Astrocyte (in vitro differentiated cells and primary cell): ENCODE data around the gene TKT. TPM values are rescaled to one million over a fixed set of nuclear protein-coding genes. Genes with fewer than 3 reads are reported as not detected.
A peak's percentile ranks its signal among the peaks of the same experiment; 100 is the strongest.

ENCODE experiments used
- DNase-seq: peaks from one replicate; pipeline ENCODE4 v3.0.0-alpha.2; 2010; ENCODE audit warnings: low read depth
- FAIRE-seq: peaks from 2 replicates; lab custom pipeline; 2011; peaks lifted over from hg19 to GRCh38; lab: Jason Lieb, UNC
- H2AFZ ChIP-seq: 2 replicates; pipeline ENCODE4 v1.6.0; 2012; ENCODE audit warnings: low read depth, low read length, inconsistent platforms
- H3K27ac ChIP-seq: 2 replicates; pipeline ENCODE4 v1.5.1; 2011; ENCODE audit warnings: low read depth, low read length, inconsistent platforms
- H3K27me3 ChIP-seq: 2 replicates; pipeline ENCODE4 v1.6.0; 2011; ENCODE audit warnings: low read length, inconsistent platforms; ENCODE audit not compliant: insufficient read depth
- H3K36me3 ChIP-seq: 2 replicates; pipeline ENCODE4 v1.5.1; 2011; ENCODE audit warnings: low read length, inconsistent platforms; ENCODE audit not compliant: insufficient read depth
- H3K4me1 ChIP-seq: 2 replicates; pipeline ENCODE4 v1.5.1; 2011; ENCODE audit warnings: low read length, inconsistent platforms; ENCODE audit not compliant: insufficient read depth
- H3K4me2 ChIP-seq: 2 replicates; pipeline ENCODE4 v1.6.0; 2012; ENCODE audit warnings: low read length, inconsistent platforms
- H3K4me3 ChIP-seq: 2 replicates; pipeline ENCODE4 v1.5.1; 2011; ENCODE audit warnings: low read depth, mild to moderate bottlenecking, low read length, inconsistent platforms; ENCODE audit not compliant: insufficient read depth
- H3K79me2 ChIP-seq: 2 replicates; pipeline ENCODE4 v1.6.0; 2012; ENCODE audit warnings: mild to moderate bottlenecking, low read length, inconsistent platforms; ENCODE audit not compliant: insufficient read depth
- H3K9ac ChIP-seq: 2 replicates; pipeline ENCODE4 v1.6.0; 2012; ENCODE audit warnings: mild to moderate bottlenecking, low read length, inconsistent platforms
- H3K9me3 ChIP-seq: 2 replicates; pipeline ENCODE4 v1.5.1; 2012; ENCODE audit warnings: low read depth, mild to moderate bottlenecking, low read length, inconsistent platforms; ENCODE audit not compliant: insufficient read depth
- H4K20me1 ChIP-seq: 2 replicates; pipeline ENCODE4 v1.6.0; 2012; ENCODE audit warnings: low read length, inconsistent platforms; ENCODE audit not compliant: insufficient read depth
- H3K27ac Mint-ChIP-seq: one replicate; pipeline ENCODE4 v1.8.0; 2021; ENCODE audit warnings: mild to moderate bottlenecking, mixed read lengths; ENCODE audit not compliant: unreplicated experiment
- H3K27me3 Mint-ChIP-seq: one replicate; pipeline ENCODE4 v1.8.0; 2021; ENCODE audit warnings: low read depth, mixed read lengths; ENCODE audit not compliant: unreplicated experiment
- H3K36me3 Mint-ChIP-seq: one replicate; pipeline ENCODE4 v1.8.0; 2021; ENCODE audit warnings: low read depth, mixed read lengths; ENCODE audit not compliant: unreplicated experiment
- H3K4me1 Mint-ChIP-seq: one replicate; pipeline ENCODE4 v1.8.0; 2021; ENCODE audit warnings: low read depth, mixed read lengths; ENCODE audit not compliant: unreplicated experiment
- H3K4me3 Mint-ChIP-seq: one replicate; pipeline ENCODE4 v1.8.0; 2021; ENCODE audit warnings: mild to moderate bottlenecking, moderate library complexity, mixed read lengths; ENCODE audit not compliant: unreplicated experiment
- H3K9me3 Mint-ChIP-seq: one replicate; pipeline ENCODE4 v1.8.0; 2021; ENCODE audit warnings: mild to moderate bottlenecking, mixed read lengths; ENCODE audit not compliant: unreplicated experiment
- CTCF ChIP-seq: IDR thresholded peaks from 2 replicates; pipeline ENCODE4 v1.5.1; 2011; ENCODE audit warnings: low read depth, mild to moderate bottlenecking, inconsistent platforms, low read length, moderate library complexity; ENCODE audit not compliant: insufficient read depth
- EZH2 ChIP-seq: IDR thresholded peaks from 2 replicates; pipeline ENCODE4 v1.6.1; 2012; ENCODE audit warnings: mild to moderate bottlenecking, low read length, inconsistent platforms; ENCODE audit not compliant: insufficient read depth
- total RNA-seq: library from RNA; stranded (reverse); gene quantifications from 2 replicates; pipeline ENCODE4 v1.2.1, GENCODE V29; 2021

Gene TKT
- total RNA-seq, 1 donor from 2014 or later: 318 TPM

DNA sequence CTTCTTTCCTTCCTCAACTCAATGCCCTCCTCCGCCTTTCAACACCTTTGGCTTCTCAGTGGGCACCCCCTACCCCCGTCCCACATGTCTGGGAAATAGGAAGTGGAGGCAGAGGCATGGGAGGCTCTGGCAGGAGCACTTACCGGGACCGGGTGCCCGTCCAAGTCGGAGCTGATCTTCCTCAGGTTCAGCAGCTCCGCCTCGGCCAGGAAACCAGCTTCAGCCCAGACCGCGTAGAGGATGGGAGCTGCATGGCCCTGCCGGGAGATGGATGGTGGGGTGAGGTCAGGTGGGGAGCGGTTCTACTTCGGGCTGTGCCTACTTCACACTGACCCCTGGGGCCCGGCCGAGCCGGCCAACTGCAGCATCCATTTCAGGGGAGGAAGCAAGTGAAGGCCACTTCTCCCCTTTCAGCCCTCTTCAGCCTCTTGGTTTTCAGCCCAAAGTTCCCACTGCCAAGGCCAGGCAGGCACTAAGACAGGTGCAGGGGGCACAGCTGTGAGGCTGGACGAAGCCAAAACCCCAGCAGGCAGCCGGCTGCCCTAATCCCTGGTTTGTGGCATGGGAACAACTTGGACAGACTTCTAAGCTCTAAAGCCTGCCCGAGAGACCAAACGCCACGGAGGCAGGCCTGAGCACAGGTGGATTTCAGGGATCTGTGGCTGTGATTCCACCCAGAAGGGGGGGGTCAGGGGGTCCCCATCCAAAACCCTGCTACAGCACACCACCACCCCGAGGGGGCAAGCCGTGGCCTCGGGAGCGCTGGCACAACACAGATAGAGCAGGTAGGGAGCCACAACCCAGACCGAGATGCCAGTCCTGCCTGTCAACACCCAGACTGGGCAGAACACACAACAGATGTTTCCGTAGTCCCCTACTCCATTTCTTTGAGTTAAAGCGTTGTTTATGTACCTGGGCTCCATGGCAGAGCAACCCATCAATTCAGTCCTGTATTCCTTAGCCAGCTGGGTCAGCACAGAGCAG lies 14.5 kb downstream of the TKT start:
- no peak overlapping the region for H3K4me3 Mint-ChIP-seq
- Histone ChIP-seq H2AFZ (no peak overlapping the region), H3K9me3 (no peaks in the 10 kb centered on the region), H3K4me2 (no peak overlapping the region), H3K27ac (no peak overlapping the region), H3K9ac (no peak overlapping the region), H3K4me1 (peaks cover 45% of the 10 kb centered on the region), H3K27me3 (no peaks in the 10 kb centered on the region), H3K79me2 (peaks cover 80% of the 10 kb centered on the region), H3K36me3 (peaks cover 11% of the 10 kb centered on the region), H4K20me1 (peaks cover 68% of the 10 kb centered on the region), H3K4me3 (no peak overlapping the region)
- FAIRE-seq: no peak
- H3K36me3 Mint-ChIP-seq: peaks cover 11% of the 10 kb centered on the region
- H3K4me1 Mint-ChIP-seq: peaks cover 33% of the 10 kb centered on the region
- TF ChIP-seq CTCF (no peak), EZH2 (no peak)
- H3K9me3 Mint-ChIP-seq: no peaks in the 10 kb centered on the region
- H3K27ac Mint-ChIP-seq: no peak overlapping the region
- no peak for DNase-seq
- H3K27me3 Mint-ChIP-seq: no peaks in the 10 kb centered on the region

DNA sequence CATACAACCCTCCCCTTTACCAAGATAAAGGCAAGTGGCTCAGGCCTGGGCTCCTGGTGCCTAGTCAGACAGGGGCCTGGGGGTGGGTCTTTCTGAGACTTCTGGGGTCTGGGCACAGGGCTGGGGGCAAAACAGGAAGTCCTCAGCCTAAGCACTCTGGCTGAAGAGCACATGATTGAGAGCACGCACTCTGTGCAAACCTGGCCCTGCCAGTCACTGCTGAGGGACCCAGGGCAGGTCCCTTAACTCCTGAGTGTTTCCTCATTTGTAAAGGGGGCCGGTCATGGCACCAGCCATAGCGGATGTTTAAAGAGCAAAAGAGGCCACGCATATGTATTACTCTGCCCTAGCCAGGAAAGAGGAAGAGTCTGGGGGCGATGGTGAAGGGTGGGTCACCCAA lies 16.0 kb downstream of the TKT start:
- no peak overlapping the region for H3K9ac ChIP-seq
- Mint-ChIP-seq H3K4me1 (peaks cover 39% of the 10 kb centered on the region), H3K27ac (peak overlapping the region; percentile 87), H3K4me3 (peak overlapping the region; percentile 57), H3K9me3 (no peaks in the 10 kb centered on the region), H3K36me3 (peaks cover 13% of the 10 kb centered on the region), H3K27me3 (no peaks in the 10 kb centered on the region)
- DNase-seq: no peak
- no peak for TF ChIP-seq CTCF
- TF ChIP-seq EZH2: no peak
- H3K9me3 ChIP-seq: no peaks in the 10 kb centered on the region
- H3K27me3 ChIP-seq: no peaks in the 10 kb centered on the region
- no peak overlapping the region for H3K4me3 ChIP-seq
- FAIRE-seq: no peak
- H4K20me1 ChIP-seq: peaks cover 55% of the 10 kb centered on the region
- H2AFZ ChIP-seq: no peak overlapping the region
- peaks cover 13% of the 10 kb centered on the region for H3K36me3 ChIP-seq
- H3K79me2 ChIP-seq: peaks cover 80% of the 10 kb centered on the region
- no peak overlapping the region for H3K4me2 ChIP-seq
- peaks cover 53% of the 10 kb centered on the region for H3K4me1 ChIP-seq
- H3K27ac ChIP-seq: peak overlapping the region; percentile 17

DNA sequence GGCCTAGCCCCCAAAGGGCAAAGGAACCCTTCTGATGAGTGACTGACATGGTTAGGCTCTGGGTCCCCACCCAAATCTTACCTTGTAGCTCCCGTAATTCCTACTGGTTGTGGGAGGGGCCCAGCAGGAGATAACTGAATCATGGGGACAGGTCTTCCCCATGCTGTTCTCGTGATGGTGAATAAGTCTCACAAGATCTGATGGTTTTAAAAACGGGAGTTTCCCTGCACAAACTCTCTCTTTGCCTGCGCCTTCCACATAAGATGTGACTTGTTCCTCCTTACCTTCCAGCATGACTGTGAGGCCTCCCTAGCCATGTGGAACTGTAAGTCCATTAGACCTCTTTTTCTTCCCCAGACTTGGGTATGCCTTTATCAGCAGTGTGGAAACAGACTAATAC lies 16.9 kb downstream of the TKT start:
- Histone ChIP-seq H3K4me2 (peak overlapping the region; percentile 66), H3K36me3 (peaks cover 22% of the 10 kb centered on the region), H3K27me3 (no peaks in the 10 kb centered on the region), H3K9me3 (no peaks in the 10 kb centered on the region), H2AFZ (no peak overlapping the region), H3K27ac (peak overlapping the region; percentile 93), H3K79me2 (peaks cover 80% of the 10 kb centered on the region), H3K4me3 (no peak overlapping the region), H4K20me1 (peaks cover 46% of the 10 kb centered on the region), H3K4me1 (peaks cover 50% of the 10 kb centered on the region), H3K9ac (peak overlapping the region; percentile 38)
- Mint-ChIP-seq H3K4me3 (no peak overlapping the region), H3K27ac (peak overlapping the region; percentile 88), H3K27me3 (no peaks in the 10 kb centered on the region), H3K4me1 (peaks cover 41% of the 10 kb centered on the region), H3K36me3 (peaks cover 13% of the 10 kb centered on the region), H3K9me3 (no peaks in the 10 kb centered on the region)
- DNase-seq: no peak
- no peak for FAIRE-seq
- TF ChIP-seq CTCF: no peak
- TF ChIP-seq EZH2: no peak
